ENCODE data around the gene ZNF385D.

ZNF385D gene

GRCh38 chr3:21738935-21739702, 11.9 kb downstream of the ZNF385D start:
- no peaks in the 10 kb centered on the region for H3K4me1 ChIP-seq (ENCODE audit: insufficient read depth, low read length)
- H2AFZ ChIP-seq (ENCODE audit: low read depth, low read length) = no peak overlapping the region
- no peaks in the 10 kb centered on the region for H3K27me3 ChIP-seq (ENCODE audit: insufficient read depth, low read length)
- no peak overlapping the region for H3K4me3 ChIP-seq (ENCODE audit: low read length)
- no peaks in the 10 kb centered on the region for H3K9me3 ChIP-seq (ENCODE audit: low read length)
- no peaks in the 10 kb centered on the region for H3K36me3 ChIP-seq (ENCODE audit: insufficient read depth, low read length)

DNA sequence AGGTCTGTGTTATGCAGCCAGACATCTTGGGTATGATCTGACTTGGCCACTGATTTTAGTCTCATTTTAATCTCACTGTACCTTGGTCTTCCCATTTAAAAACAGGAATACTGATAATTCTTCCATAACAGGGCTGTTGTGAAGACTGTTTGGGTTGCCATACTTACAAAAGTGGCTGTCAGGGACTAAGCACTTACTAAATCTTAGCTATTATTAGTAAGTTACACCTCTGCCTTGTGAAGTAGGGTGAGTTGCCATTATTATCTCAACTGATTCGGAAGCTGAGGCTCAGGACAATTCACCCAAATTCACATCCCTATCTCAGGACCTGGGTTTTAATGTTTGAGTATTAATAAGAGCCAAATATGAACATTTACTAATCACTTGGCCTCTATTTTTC, 12.7 kb downstream of the ZNF385D start:
- no peaks in the 10 kb centered on the region for H3K27me3 ChIP-seq (ENCODE audit: insufficient read depth, low read length)
- no peak overlapping the region for H3K4me3 ChIP-seq (ENCODE audit: low read length)
- H2AFZ ChIP-seq (ENCODE audit: low read depth, low read length) = no peak overlapping the region
- H3K36me3 ChIP-seq (ENCODE audit: insufficient read depth, low read length) = no peaks in the 10 kb centered on the region
- no peaks in the 10 kb centered on the region for H3K4me1 ChIP-seq (ENCODE audit: insufficient read depth, low read length)
- no peaks in the 10 kb centered on the region for H3K9me3 ChIP-seq (ENCODE audit: low read length)

GRCh38 chr3:21734746-21735145, 16.3 kb downstream of the ZNF385D start:
- H3K27me3 ChIP-seq (ENCODE audit: insufficient read depth, low read length) = no peaks in the 10 kb centered on the region
- no peaks in the 10 kb centered on the region for H3K4me1 ChIP-seq (ENCODE audit: insufficient read depth, low read length)
- no peaks in the 10 kb centered on the region for H3K9me3 ChIP-seq (ENCODE audit: low read length)
- H3K36me3 ChIP-seq (ENCODE audit: insufficient read depth, low read length) = no peaks in the 10 kb centered on the region
- H2AFZ ChIP-seq (ENCODE audit: low read depth, low read length) = no peak overlapping the region
- no peak overlapping the region for H3K4me3 ChIP-seq (ENCODE audit: low read length)

DNA sequence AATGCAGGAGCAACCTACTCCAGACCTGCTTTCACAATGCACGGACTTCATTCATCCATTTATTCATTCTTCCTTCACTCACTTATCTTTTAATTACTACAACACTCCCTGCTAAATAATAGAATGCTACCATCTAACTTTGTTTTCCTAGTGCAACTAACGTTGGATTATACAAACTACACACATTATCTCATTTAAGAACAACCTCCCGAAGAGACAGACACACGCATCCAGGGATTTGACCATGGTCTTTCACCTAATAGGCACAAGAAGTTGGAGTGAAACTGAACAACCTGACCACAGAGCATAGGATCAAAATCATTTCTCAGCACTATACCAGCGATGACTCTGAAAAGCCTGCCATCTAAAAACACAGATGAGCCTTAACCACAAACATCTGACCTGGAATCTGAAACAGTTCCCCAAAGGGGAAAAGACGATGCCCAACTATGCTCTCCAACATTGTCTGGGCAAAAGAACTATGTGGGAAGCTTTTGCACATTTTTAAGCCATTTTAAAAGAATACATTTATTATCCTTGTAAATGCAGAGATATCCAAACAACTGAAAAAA, 21.0 kb downstream of the ZNF385D start:
- no peak overlapping the region for H2AFZ ChIP-seq (ENCODE audit: low read depth, low read length)
- H3K4me1 ChIP-seq (ENCODE audit: insufficient read depth, low read length) = no peaks in the 10 kb centered on the region
- H3K4me3 ChIP-seq (ENCODE audit: low read length) = no peak overlapping the region
- H3K36me3 ChIP-seq (ENCODE audit: insufficient read depth, low read length) = no peaks in the 10 kb centered on the region
- H3K9me3 ChIP-seq (ENCODE audit: low read length) = no peaks in the 10 kb centered on the region
- no peaks in the 10 kb centered on the region for H3K27me3 ChIP-seq (ENCODE audit: insufficient read depth, low read length)

DNA sequence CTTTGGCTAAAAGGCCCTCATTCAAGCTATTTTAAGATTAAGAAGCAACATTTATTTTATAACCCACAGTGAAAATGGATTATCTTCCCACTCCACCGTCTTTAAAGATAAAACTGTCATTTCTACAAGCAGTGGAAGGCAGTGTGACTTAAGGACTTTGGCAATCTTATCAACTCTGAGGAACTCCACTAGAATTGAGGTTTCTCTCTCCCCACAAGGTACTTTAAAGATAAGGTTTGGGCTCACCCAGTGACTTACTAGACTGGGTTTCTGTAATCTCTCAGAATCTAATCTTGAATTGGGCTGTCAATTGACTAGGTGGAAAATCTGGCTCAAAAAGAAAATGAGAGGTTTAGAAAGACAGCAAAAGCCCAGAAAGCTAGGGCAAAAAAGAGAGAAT, 21.7 kb downstream of the ZNF385D start:
- H3K36me3 ChIP-seq (ENCODE audit: insufficient read depth, low read length) = no peaks in the 10 kb centered on the region
- H3K9me3 ChIP-seq (ENCODE audit: low read length) = no peaks in the 10 kb centered on the region
- no peak overlapping the region for H2AFZ ChIP-seq (ENCODE audit: low read depth, low read length)
- no peaks in the 10 kb centered on the region for H3K27me3 ChIP-seq (ENCODE audit: insufficient read depth, low read length)
- H3K4me1 ChIP-seq (ENCODE audit: insufficient read depth, low read length) = no peaks in the 10 kb centered on the region
- H3K4me3 ChIP-seq (ENCODE audit: low read length) = no peak overlapping the region

- Histone ChIP-seq H3K4me3 (ENCODE audit: low read length) (no peak overlapping the region), H3K4me1 (ENCODE audit: insufficient read depth, low read length) (no peaks in the 10 kb centered on the region), H3K36me3 (ENCODE audit: insufficient read depth, low read length) (no peaks in the 10 kb centered on the region), H2AFZ (ENCODE audit: low read depth, low read length) (no peak overlapping the region), H3K9me3 (ENCODE audit: low read length) (no peaks in the 10 kb centered on the region), H3K27me3 (ENCODE audit: insufficient read depth, low read length) (no peaks in the 10 kb centered on the region)
Observed at GRCh38 chr3:21722768-21723167, 28.2 kb downstream of the ZNF385D start.

DNA sequence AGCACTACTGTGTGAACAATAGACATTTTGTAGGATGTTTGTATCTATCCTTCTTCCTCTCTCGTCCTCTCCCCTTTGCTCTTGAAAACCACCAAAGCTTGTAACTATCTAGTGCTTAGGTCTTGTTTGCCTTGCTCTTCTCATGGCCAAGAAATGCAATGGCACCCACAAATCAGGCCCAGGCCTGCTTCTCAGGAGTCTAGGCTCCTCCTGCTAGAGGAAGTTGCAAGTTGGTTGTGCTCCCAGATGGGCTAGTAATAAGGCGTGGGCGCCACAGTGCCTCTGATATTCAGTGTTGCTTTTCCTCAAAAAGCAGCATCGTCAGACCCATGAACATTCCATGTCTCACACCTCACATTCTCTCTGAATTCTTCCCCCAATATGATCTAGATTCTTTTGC, 28.7 kb downstream of the ZNF385D start:
- H3K4me3 ChIP-seq (ENCODE audit: low read length) = no peak overlapping the region
- no peak overlapping the region for H2AFZ ChIP-seq (ENCODE audit: low read depth, low read length)
- no peaks in the 10 kb centered on the region for H3K36me3 ChIP-seq (ENCODE audit: insufficient read depth, low read length)
- H3K27me3 ChIP-seq (ENCODE audit: insufficient read depth, low read length) = no peaks in the 10 kb centered on the region
- no peaks in the 10 kb centered on the region for H3K9me3 ChIP-seq (ENCODE audit: low read length)
- H3K4me1 ChIP-seq (ENCODE audit: insufficient read depth, low read length) = no peaks in the 10 kb centered on the region

GRCh38 chr3:21718943-21719591, 31.9 kb downstream of the ZNF385D start:
- Histone ChIP-seq H2AFZ (ENCODE audit: low read depth, low read length) (no peak overlapping the region), H3K4me3 (ENCODE audit: low read length) (no peak overlapping the region), H3K36me3 (ENCODE audit: insufficient read depth, low read length) (no peaks in the 10 kb centered on the region), H3K27me3 (ENCODE audit: insufficient read depth, low read length) (no peaks in the 10 kb centered on the region), H3K4me1 (ENCODE audit: insufficient read depth, low read length) (no peaks in the 10 kb centered on the region), H3K9me3 (ENCODE audit: low read length) (no peaks in the 10 kb centered on the region)

DNA sequence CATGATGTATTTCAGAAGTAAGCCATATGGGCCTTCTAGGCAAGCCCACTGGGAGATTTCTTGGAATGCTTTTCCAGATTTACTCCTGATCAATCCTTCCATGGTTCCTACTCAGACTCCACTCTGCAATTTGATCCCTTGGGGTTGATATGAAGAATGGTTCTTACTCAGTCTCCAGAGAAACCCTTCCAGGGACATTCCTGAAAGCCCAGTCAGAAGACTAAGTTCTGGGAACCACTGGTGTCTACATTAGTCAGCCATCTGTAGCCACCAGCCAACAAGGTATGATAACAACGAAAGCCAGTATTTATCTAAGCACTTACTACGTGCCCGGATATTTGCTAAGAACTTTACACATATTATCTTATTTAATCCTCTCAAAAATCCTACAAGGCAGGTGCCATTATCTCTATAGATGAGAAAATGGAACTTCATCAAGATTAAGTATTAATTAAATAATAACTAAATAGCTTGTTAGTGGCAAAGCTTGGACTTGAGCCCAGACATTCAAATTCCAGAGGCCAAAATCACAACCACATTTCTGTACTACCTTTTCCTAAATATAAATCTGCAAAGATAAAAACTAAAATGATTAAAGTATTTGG, 32.7 kb downstream of the ZNF385D start:
- Histone ChIP-seq H3K27me3 (ENCODE audit: insufficient read depth, low read length) (no peaks in the 10 kb centered on the region), H3K9me3 (ENCODE audit: low read length) (no peaks in the 10 kb centered on the region), H3K4me3 (ENCODE audit: low read length) (no peak overlapping the region), H3K36me3 (ENCODE audit: insufficient read depth, low read length) (no peaks in the 10 kb centered on the region), H2AFZ (ENCODE audit: low read depth, low read length) (no peak overlapping the region), H3K4me1 (ENCODE audit: insufficient read depth, low read length) (no peaks in the 10 kb centered on the region)

- H3K9me3 ChIP-seq (ENCODE audit: low read length) = no peaks in the 10 kb centered on the region
- no peaks in the 10 kb centered on the region for H3K27me3 ChIP-seq (ENCODE audit: insufficient read depth, low read length)
- no peaks in the 10 kb centered on the region for H3K4me1 ChIP-seq (ENCODE audit: insufficient read depth, low read length)
- no peak overlapping the region for H3K4me3 ChIP-seq (ENCODE audit: low read length)
- H2AFZ ChIP-seq (ENCODE audit: low read depth, low read length) = no peak overlapping the region
- no peaks in the 10 kb centered on the region for H3K36me3 ChIP-seq (ENCODE audit: insufficient read depth, low read length)
Observed at GRCh38 chr3:21715662-21716061, 35.3 kb downstream of the ZNF385D start.

DNA sequence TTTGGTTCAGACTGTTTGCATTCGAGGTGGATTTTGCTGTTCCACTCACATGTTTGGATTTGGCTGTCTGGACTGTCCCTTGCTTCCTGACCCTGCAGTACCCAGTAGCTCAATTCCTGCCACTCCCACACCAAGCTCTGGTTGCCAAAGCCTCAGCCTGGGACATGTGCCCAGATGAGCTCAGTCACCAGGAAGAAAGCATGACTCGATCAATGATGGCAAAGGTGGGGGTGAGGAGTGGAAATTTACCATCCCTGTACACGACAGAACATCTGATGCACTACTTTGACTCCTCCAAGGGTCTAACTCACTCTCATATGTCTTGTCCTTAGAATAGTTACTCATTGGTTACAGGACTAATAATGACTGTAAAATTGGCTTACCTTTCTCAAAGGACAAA, 45.2 kb downstream of the ZNF385D start:
- no peaks in the 10 kb centered on the region for H3K36me3 ChIP-seq (ENCODE audit: insufficient read depth, low read length)
- H3K4me1 ChIP-seq (ENCODE audit: insufficient read depth, low read length) = no peaks in the 10 kb centered on the region
- H2AFZ ChIP-seq (ENCODE audit: low read depth, low read length) = no peak overlapping the region
- no peak overlapping the region for H3K4me3 ChIP-seq (ENCODE audit: low read length)
- peaks cover 2% of the 10 kb centered on the region for H3K27me3 ChIP-seq (ENCODE audit: insufficient read depth, low read length)
- no peaks in the 10 kb centered on the region for H3K9me3 ChIP-seq (ENCODE audit: low read length)

GRCh38 chr3:21704796-21705195, 46.2 kb downstream of the ZNF385D start:
- H3K36me3 ChIP-seq (ENCODE audit: insufficient read depth, low read length) = no peaks in the 10 kb centered on the region
- H3K9me3 ChIP-seq (ENCODE audit: low read length) = no peaks in the 10 kb centered on the region
- no peak overlapping the region for H3K4me3 ChIP-seq (ENCODE audit: low read length)
- no peaks in the 10 kb centered on the region for H3K4me1 ChIP-seq (ENCODE audit: insufficient read depth, low read length)
- no peak overlapping the region for H2AFZ ChIP-seq (ENCODE audit: low read depth, low read length)
- peaks cover 2% of the 10 kb centered on the region for H3K27me3 ChIP-seq (ENCODE audit: insufficient read depth, low read length)

GRCh38 chr3:21703291-21703690, 47.7 kb downstream of the ZNF385D start:
- H2AFZ ChIP-seq (ENCODE audit: low read depth, low read length) = no peak overlapping the region

More at GRCh38 chr3:21703291-21703690, 47.7 kb downstream of the ZNF385D start:
- Histone ChIP-seq H3K4me1 (ENCODE audit: insufficient read depth, low read length) (no peaks in the 10 kb centered on the region), H3K9me3 (ENCODE audit: low read length) (no peaks in the 10 kb centered on the region), H3K27me3 (ENCODE audit: insufficient read depth, low read length) (peaks cover 1% of the 10 kb centered on the region), H3K36me3 (ENCODE audit: insufficient read depth, low read length) (no peaks in the 10 kb centered on the region), H3K4me3 (ENCODE audit: low read length) (no peak overlapping the region)
